Neural cell (in vitro differentiated cells): ENCODE results near the gene PIAS4. TPM values are rescaled to one million over a fixed set of nuclear protein-coding genes. Genes with fewer than 3 reads are reported as not detected.

Source experiments
- H2AFZ ChIP-seq: fragments of 200-600, 300-800 bp; sonication (generic), shearing (Covaris generic); 2 replicates; pipeline ENCODE4 v1.6.0; 2014; ENCODE audit warnings: low read depth, mild to moderate bottlenecking, antibody characterized with exemption, low read length, moderate library complexity
- H3F3A ChIP-seq: fragments of 200-600 bp; shearing (Covaris generic); 2 replicates; pipeline ENCODE4 v1.6.1; 2016; ENCODE audit warnings: mild to moderate bottlenecking, moderate library complexity, mixed read lengths, antibody characterized with exemption, low read length; ENCODE audit not compliant: insufficient read depth, poor library complexity, severe bottlenecking
- H3K27ac ChIP-seq: fragments of 200-600, 300-800 bp; sonication (generic), shearing (Covaris generic); 2 replicates; pipeline ENCODE4 v1.5.1; 2014; ENCODE audit warnings: mild to moderate bottlenecking, low read length, moderate library complexity
- H3K27me3 ChIP-seq: fragments of 300-800, 200-600 bp; sonication (generic), shearing (Covaris generic); 2 replicates; pipeline ENCODE4 v1.6.0; 2014; ENCODE audit warnings: mild to moderate bottlenecking, low read depth, low read length, moderate library complexity; ENCODE audit not compliant: insufficient read depth
- H3K36me3 ChIP-seq: fragments of 300-800, 200-600 bp; sonication (generic), shearing (Covaris generic); 2 replicates; pipeline ENCODE4 v1.5.1; 2014; ENCODE audit warnings: mild to moderate bottlenecking, antibody characterized with exemption, low read length, moderate library complexity; ENCODE audit not compliant: insufficient read depth
- H3K4me2 ChIP-seq: fragments of 300-800, 200-600 bp; sonication (generic), shearing (Covaris generic); 2 replicates; pipeline ENCODE4 v1.6.0; 2014; ENCODE audit warnings: mild to moderate bottlenecking, low read length
- H3K4me3 ChIP-seq: fragments of 300-800, 200-600 bp; sonication (generic), shearing (Covaris generic); 2 replicates; pipeline ENCODE4 v1.5.1; 2014; ENCODE audit warnings: mild to moderate bottlenecking, low read length, moderate library complexity
- H3K79me2 ChIP-seq: fragments of 200-600 bp; shearing (Covaris generic); replicated peaks from 2 replicates; pipeline ENCODE4 v1.6.0; 2014; ENCODE audit warnings: mild to moderate bottlenecking, low read length, moderate library complexity; ENCODE audit not compliant: insufficient read depth
- H3K9ac ChIP-seq: fragments of 300-800, 200-600 bp; sonication (generic), shearing (Covaris generic); 2 replicates; pipeline ENCODE4 v1.6.1; 2016; ENCODE audit warnings: mild to moderate bottlenecking, low read length, mixed read lengths
- H3K9me2 ChIP-seq: fragments of 200-600 bp; shearing (Covaris generic); 2 replicates; pipeline ENCODE4 v1.6.1; 2016; ENCODE audit warnings: mild to moderate bottlenecking, low read length, mixed read lengths; ENCODE audit not compliant: insufficient read depth
- H3K9me3 ChIP-seq: fragments of 200-600, 300-800 bp; sonication (generic), shearing (Covaris generic); 2 replicates; pipeline ENCODE4 v1.6.1; 2016; ENCODE audit warnings: mild to moderate bottlenecking, mixed run types, low read length, moderate library complexity, mixed read lengths
- H4K20me1 ChIP-seq: fragments of 200-600 bp; shearing (Covaris generic); 2 replicates; pipeline ENCODE4 v1.6.1; 2016; ENCODE audit warnings: mild to moderate bottlenecking, mixed run types; ENCODE audit not compliant: insufficient read depth
- EP300 ChIP-seq: fragments of 450-650 bp; conservative IDR thresholded peaks from 2 replicates; pipeline ENCODE4 v1.6.1; 2014; ENCODE audit warnings: antibody characterized with exemption, mild to moderate bottlenecking, moderate library complexity; ENCODE audit not compliant: poor library complexity, severe bottlenecking
- EZH2 ChIP-seq: fragments of 200-600, 300-800 bp; shearing (Covaris generic), sonication (generic); IDR thresholded peaks from 2 replicates; pipeline ENCODE4 v1.6.1; 2014; ENCODE audit warnings: antibody characterized with exemption, low read length, borderline replicate concordance, mild to moderate bottlenecking; ENCODE audit not compliant: insufficient read depth, poor library complexity, severe bottlenecking
- MXI1 ChIP-seq: fragments of 450-650 bp; conservative IDR thresholded peaks from 2 replicates; pipeline ENCODE4 v1.6.1; 2014; ENCODE audit warnings: antibody characterized with exemption, mild to moderate bottlenecking; ENCODE audit not compliant: poor library complexity, severe bottlenecking
- POLR2AphosphoS5 ChIP-seq: IDR thresholded peaks from 2 replicates; pipeline ENCODE4 v1.6.1; 2012
- RAD21 ChIP-seq: fragments of 450-650 bp; conservative IDR thresholded peaks from 2 replicates; pipeline ENCODE4 v1.6.1; 2014; ENCODE audit warnings: antibody characterized with exemption, mild to moderate bottlenecking, moderate library complexity
- SMC3 ChIP-seq: fragments of 450-650 bp; conservative IDR thresholded peaks from 2 replicates; pipeline ENCODE4 v1.6.1; 2014; ENCODE audit warnings: antibody characterized with exemption, mild to moderate bottlenecking, moderate library complexity; ENCODE audit not compliant: poor library complexity
- TAF1 ChIP-seq: IDR thresholded peaks from 2 replicates; pipeline ENCODE4 v1.6.1; 2012; ENCODE audit warnings: low read depth
- polyA plus RNA-seq: library from polyadenylated mRNA; depleted of rRNA; stranded (reverse); fragments of >200 nt; gene quantifications from 2 replicates; pipeline ENCODE4 v1.2.3, GENCODE V29; 2014
- TF ChIP-seq, protein P1 (sequence below): IDR thresholded peaks from 2 replicates; pipeline ENCODE4 v1.6.1; 2012; ENCODE audit warnings: borderline replicate concordance
- TF ChIP-seq, protein P2 (sequence below): fragments of 450-650 bp; IDR thresholded peaks from 2 replicates; pipeline ENCODE4 v1.5.1; 2014; ENCODE audit warnings: antibody characterized with exemption, mild to moderate bottlenecking, moderate library complexity; ENCODE audit not compliant: poor library complexity, severe bottlenecking

PIAS4 gene
- polyA plus RNA-seq, 1 donor from 2014 or later = 22.3 TPM

DNA sequence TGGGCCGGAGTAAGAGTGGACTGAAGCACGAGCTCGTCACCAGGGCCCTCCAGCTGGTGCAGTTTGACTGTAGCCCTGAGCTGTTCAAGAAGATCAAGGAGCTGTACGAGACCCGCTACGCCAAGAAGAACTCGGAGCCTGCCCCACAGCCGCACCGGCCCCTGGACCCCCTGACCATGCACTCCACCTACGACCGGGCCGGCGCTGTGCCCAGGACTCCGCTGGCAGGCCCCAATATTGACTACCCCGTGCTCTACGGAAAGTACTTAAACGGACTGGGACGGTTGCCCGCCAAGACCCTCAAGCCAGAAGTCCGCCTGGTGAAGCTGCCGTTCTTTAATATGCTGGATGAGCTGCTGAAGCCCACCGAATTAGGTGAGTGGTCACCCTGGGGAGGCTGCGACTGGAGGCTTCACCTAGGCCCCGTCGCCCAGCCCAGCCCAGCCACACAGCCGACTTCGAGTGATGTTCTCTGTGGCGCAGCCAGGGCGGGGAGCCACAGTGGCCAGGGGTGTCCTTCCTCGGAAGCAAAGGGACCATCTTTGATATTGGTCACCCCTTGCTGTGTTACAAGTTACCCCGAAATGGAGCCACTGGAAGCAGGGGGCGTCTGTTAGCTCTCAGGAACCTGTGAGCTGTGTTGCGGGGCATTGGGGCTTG lies 5.6 kb downstream of the PIAS4 start:
- no peaks in the 10 kb centered on the region for H3K36me3 ChIP-seq
- peaks cover 22% of the 10 kb centered on the region for H4K20me1 ChIP-seq
- H3K27me3 ChIP-seq = no peaks in the 10 kb centered on the region
- TF ChIP-seq EZH2 = no peak
- TF ChIP-seq SMC3 = no peak
- TF ChIP-seq POLR2AphosphoS5 = no peak
- TF ChIP-seq, protein P1, sequence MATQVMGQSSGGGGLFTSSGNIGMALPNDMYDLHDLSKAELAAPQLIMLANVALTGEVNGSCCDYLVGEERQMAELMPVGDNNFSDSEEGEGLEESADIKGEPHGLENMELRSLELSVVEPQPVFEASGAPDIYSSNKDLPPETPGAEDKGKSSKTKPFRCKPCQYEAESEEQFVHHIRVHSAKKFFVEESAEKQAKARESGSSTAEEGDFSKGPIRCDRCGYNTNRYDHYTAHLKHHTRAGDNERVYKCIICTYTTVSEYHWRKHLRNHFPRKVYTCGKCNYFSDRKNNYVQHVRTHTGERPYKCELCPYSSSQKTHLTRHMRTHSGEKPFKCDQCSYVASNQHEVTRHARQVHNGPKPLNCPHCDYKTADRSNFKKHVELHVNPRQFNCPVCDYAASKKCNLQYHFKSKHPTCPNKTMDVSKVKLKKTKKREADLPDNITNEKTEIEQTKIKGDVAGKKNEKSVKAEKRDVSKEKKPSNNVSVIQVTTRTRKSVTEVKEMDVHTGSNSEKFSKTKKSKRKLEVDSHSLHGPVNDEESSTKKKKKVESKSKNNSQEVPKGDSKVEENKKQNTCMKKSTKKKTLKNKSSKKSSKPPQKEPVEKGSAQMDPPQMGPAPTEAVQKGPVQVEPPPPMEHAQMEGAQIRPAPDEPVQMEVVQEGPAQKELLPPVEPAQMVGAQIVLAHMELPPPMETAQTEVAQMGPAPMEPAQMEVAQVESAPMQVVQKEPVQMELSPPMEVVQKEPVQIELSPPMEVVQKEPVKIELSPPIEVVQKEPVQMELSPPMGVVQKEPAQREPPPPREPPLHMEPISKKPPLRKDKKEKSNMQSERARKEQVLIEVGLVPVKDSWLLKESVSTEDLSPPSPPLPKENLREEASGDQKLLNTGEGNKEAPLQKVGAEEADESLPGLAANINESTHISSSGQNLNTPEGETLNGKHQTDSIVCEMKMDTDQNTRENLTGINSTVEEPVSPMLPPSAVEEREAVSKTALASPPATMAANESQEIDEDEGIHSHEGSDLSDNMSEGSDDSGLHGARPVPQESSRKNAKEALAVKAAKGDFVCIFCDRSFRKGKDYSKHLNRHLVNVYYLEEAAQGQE = no peak
- no peak for TF ChIP-seq TAF1
- TF ChIP-seq, protein P2, sequence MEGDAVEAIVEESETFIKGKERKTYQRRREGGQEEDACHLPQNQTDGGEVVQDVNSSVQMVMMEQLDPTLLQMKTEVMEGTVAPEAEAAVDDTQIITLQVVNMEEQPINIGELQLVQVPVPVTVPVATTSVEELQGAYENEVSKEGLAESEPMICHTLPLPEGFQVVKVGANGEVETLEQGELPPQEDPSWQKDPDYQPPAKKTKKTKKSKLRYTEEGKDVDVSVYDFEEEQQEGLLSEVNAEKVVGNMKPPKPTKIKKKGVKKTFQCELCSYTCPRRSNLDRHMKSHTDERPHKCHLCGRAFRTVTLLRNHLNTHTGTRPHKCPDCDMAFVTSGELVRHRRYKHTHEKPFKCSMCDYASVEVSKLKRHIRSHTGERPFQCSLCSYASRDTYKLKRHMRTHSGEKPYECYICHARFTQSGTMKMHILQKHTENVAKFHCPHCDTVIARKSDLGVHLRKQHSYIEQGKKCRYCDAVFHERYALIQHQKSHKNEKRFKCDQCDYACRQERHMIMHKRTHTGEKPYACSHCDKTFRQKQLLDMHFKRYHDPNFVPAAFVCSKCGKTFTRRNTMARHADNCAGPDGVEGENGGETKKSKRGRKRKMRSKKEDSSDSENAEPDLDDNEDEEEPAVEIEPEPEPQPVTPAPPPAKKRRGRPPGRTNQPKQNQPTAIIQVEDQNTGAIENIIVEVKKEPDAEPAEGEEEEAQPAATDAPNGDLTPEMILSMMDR = no peak
- no peak for TF ChIP-seq MXI1
- TF ChIP-seq RAD21 = no peak
- no peak for TF ChIP-seq EP300
- no peak overlapping the region for H3K4me3 ChIP-seq
- H3F3A ChIP-seq = no peaks in the 10 kb centered on the region
- H3K79me2 ChIP-seq = peaks cover 37% of the 10 kb centered on the region
- H3K27ac ChIP-seq = no peak overlapping the region
- H2AFZ ChIP-seq = no peak overlapping the region
- no peaks in the 10 kb centered on the region for H3K9me3 ChIP-seq
- no peak overlapping the region for H3K9ac ChIP-seq
- no peak overlapping the region for H3K4me2 ChIP-seq
- no peaks in the 10 kb centered on the region for H3K9me2 ChIP-seq

DNA sequence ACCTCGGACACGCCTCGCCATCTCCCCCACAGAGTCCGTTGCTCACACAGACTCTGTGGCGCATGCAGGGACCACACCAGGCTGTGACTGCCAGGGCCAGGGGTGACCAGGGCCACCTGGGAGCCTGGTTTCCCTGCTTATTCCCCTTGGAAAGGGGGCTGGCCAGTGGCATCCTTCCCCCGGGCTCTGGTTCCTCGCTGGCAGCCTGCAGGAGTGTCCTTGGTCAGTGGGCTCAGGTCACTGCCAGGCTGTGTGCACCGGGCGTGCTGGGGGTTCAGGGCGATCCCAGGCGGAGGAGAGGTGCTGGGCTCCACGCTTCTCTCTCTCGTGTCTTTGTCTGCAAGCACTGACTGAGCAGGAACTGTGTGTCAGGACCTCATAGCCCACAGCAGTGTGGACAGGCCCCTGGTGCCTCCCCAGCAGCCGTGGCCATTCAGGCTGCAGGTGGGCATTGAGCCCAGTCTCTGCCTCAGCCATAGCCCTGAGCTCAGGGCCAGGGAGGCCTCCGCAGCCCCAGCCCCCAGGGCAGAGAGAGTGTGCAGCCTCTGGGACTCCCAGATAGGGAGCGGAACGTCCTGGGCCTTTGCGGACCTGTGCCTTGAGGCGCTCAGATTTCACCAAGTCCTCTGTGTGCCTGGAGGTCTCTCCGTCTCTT lies 6.5 kb downstream of the PIAS4 start:
- no peaks in the 10 kb centered on the region for H3K9me2 ChIP-seq
- TF ChIP-seq, protein P1 = no peak
- no peak for TF ChIP-seq TAF1
- TF ChIP-seq, protein P2 = no peak
- TF ChIP-seq EZH2 = no peak
- TF ChIP-seq POLR2AphosphoS5 = no peak
- no peak for TF ChIP-seq MXI1
- no peak for TF ChIP-seq SMC3
- TF ChIP-seq RAD21 = no peak
- no peak for TF ChIP-seq EP300
- no peaks in the 10 kb centered on the region for H3K36me3 ChIP-seq
- no peaks in the 10 kb centered on the region for H3K27me3 ChIP-seq
- no peak overlapping the region for H2AFZ ChIP-seq
- H3K9ac ChIP-seq = no peak overlapping the region
- H3F3A ChIP-seq = no peaks in the 10 kb centered on the region
- H3K27ac ChIP-seq = no peak overlapping the region
- H3K9me3 ChIP-seq = no peaks in the 10 kb centered on the region
- H3K4me2 ChIP-seq = no peak overlapping the region
- no peak overlapping the region for H3K4me3 ChIP-seq
- H3K79me2 ChIP-seq = peaks cover 28% of the 10 kb centered on the region
- peaks cover 18% of the 10 kb centered on the region for H4K20me1 ChIP-seq
